KMS-11 (cell line): ENCODE measurements around the gene NUP42.

Source experiments
- H2AFZ ChIP-seq: fragments of 200-600 bp; sonication (generic); 2 replicates; pipeline ENCODE4 v1.6.1; 2016; ENCODE audit warnings: antibody characterized with exemption, mixed run types, low read depth
- H3K27ac ChIP-seq: fragments of 200-600 bp; sonication (generic); 2 replicates; pipeline ENCODE4 v1.6.1; 2016; ENCODE audit warnings: mild to moderate bottlenecking, mixed run types
- H3K27me3 ChIP-seq: fragments of 200-600 bp; sonication (generic); 2 replicates; pipeline ENCODE4 v1.6.1; 2017; ENCODE audit warnings: mild to moderate bottlenecking, low read depth, mixed run types, moderate library complexity; ENCODE audit not compliant: insufficient read depth
- H3K36me3 ChIP-seq: fragments of 200-600 bp; sonication (generic); 2 replicates; pipeline ENCODE4 v1.6.1; 2017; ENCODE audit warnings: mild to moderate bottlenecking, mixed run types; ENCODE audit not compliant: insufficient read depth
- H3K4me1 ChIP-seq: fragments of 200-600 bp; sonication (generic); 2 replicates; pipeline ENCODE4 v1.6.1; 2016; ENCODE audit warnings: mild to moderate bottlenecking, low read depth, mixed run types; ENCODE audit not compliant: poor library complexity, severe bottlenecking
- H3K4me2 ChIP-seq: fragments of 200-600 bp; sonication (generic); 2 replicates; pipeline ENCODE4 v1.7.0; 2016; ENCODE audit warnings: mild to moderate bottlenecking, mixed run types
- H3K4me3 ChIP-seq: fragments of 200-600 bp; sonication (generic); IDR thresholded peaks from 2 replicates; pipeline ENCODE4 v1.6.1; 2017; ENCODE audit warnings: low read depth, low read length, mixed read lengths; ENCODE audit not compliant: insufficient read depth
- H3K79me2 ChIP-seq: fragments of 200-600 bp; sonication (generic); 2 replicates; pipeline ENCODE4 v1.6.1; 2016; ENCODE audit warnings: low read depth, mixed run types; ENCODE audit not compliant: insufficient read depth
- H3K9ac ChIP-seq: fragments of 200-600 bp; sonication (generic); 2 replicates; pipeline ENCODE4 v1.6.1; 2016; ENCODE audit warnings: mild to moderate bottlenecking, mixed run types
- H4K20me1 ChIP-seq: fragments of 200-600 bp; sonication (generic); 2 replicates; pipeline ENCODE4 v1.6.1; 2016; ENCODE audit warnings: mild to moderate bottlenecking, mixed run types; ENCODE audit not compliant: insufficient read depth
- CTCF ChIP-seq: fragments of 200-600 bp; sonication (generic); conservative IDR thresholded peaks from 2 replicates; pipeline ENCODE4 v1.6.1; 2017; ENCODE audit warnings: low read depth, mild to moderate bottlenecking, antibody characterized with exemption, low read length, moderate library complexity, mixed read lengths

Gene NUP42

GRCh38 chr7:23214423-23214822 lies 32.6 kb downstream of the NUP42 start:
- H3K9ac ChIP-seq: no peak overlapping the region
- H3K79me2 ChIP-seq: no peaks in the 10 kb centered on the region
- no peaks in the 10 kb centered on the region for H3K27me3 ChIP-seq
- H3K4me2 ChIP-seq: no peak overlapping the region
- no peak overlapping the region for H3K4me3 ChIP-seq
- H4K20me1 ChIP-seq: no peaks in the 10 kb centered on the region
- H3K36me3 ChIP-seq: no peaks in the 10 kb centered on the region
- H2AFZ ChIP-seq: no peak overlapping the region
- TF ChIP-seq CTCF: no peak
- H3K27ac ChIP-seq: no peak overlapping the region
- no peaks in the 10 kb centered on the region for H3K4me1 ChIP-seq

GRCh38 chr7:23214938-23215337 lies 33.1 kb downstream of the NUP42 start:
- Histone ChIP-seq H3K4me3 (no peak overlapping the region), H3K9ac (no peak overlapping the region), H3K4me1 (no peaks in the 10 kb centered on the region)

GRCh38 chr7:23216021-23216420 lies 34.2 kb downstream of the NUP42 start:
- TF ChIP-seq CTCF: no peak
- Histone ChIP-seq H3K27ac (no peak overlapping the region), H3K4me3 (no peak overlapping the region), H3K27me3 (no peaks in the 10 kb centered on the region), H3K36me3 (no peaks in the 10 kb centered on the region), H4K20me1 (no peaks in the 10 kb centered on the region), H3K79me2 (no peaks in the 10 kb centered on the region), H3K9ac (no peak overlapping the region), H2AFZ (no peak overlapping the region), H3K4me1 (no peaks in the 10 kb centered on the region), H3K4me2 (no peak overlapping the region)

More at GRCh38 chr7:23214938-23215337, 33.1 kb downstream of the NUP42 start:
- no peaks in the 10 kb centered on the region for H4K20me1 ChIP-seq
- no peak overlapping the region for H3K27ac ChIP-seq
- no peaks in the 10 kb centered on the region for H3K79me2 ChIP-seq
- no peaks in the 10 kb centered on the region for H3K27me3 ChIP-seq
- no peaks in the 10 kb centered on the region for H3K36me3 ChIP-seq
- H3K4me2 ChIP-seq: no peak overlapping the region
- no peak for TF ChIP-seq CTCF
- H2AFZ ChIP-seq: no peak overlapping the region

GRCh38 chr7:23218196-23218595 lies 36.3 kb downstream of the NUP42 start:
- H3K36me3 ChIP-seq: no peaks in the 10 kb centered on the region
- no peak overlapping the region for H3K4me2 ChIP-seq
- no peaks in the 10 kb centered on the region for H3K4me1 ChIP-seq
- no peak overlapping the region for H3K27ac ChIP-seq
- H4K20me1 ChIP-seq: no peaks in the 10 kb centered on the region
- H2AFZ ChIP-seq: no peak overlapping the region
- H3K4me3 ChIP-seq: no peak overlapping the region
- H3K79me2 ChIP-seq: no peaks in the 10 kb centered on the region
- no peaks in the 10 kb centered on the region for H3K27me3 ChIP-seq
- H3K9ac ChIP-seq: no peak overlapping the region
- TF ChIP-seq CTCF: no peak
